Heart right ventricle (tissue), 16 donors: Measurements from ENCODE around the gene RNF144A. TPM values are rescaled to one million over a fixed set of nuclear protein-coding genes. Genes with fewer than 3 reads are reported as not detected.

Source experiments
- ATAC-seq, 8 donors: fragments of 200-7000 bp; cut with Tn5 transposase; one replicate each; pipeline ENCODE4 v1.9.1; 2020; ENCODE audit warnings: mild to moderate bottlenecking in 8 of 8, moderate library complexity in 8 of 8, moderate number of reproducible peaks in 1 of 8
- DNase-seq, 2 donors: peaks; one replicate each; pipeline ENCODE4 v3.0.0-alpha.2; 2020
- H3K27ac ChIP-seq, 10 donors: fragments of 200-600 bp; sonication (generic) in 2 of 10; one replicate each; pipeline versions ENCODE4 v1.5.0 to v1.8.0; 2020 to 2022; ENCODE audit warnings: mild to moderate bottlenecking in 3 of 10
- H3K27me3 ChIP-seq, 7 donors: fragments of 200-600 bp; one replicate each; pipeline ENCODE4 v1.8.0; 2021 to 2022; ENCODE audit warnings: mild to moderate bottlenecking in 2 of 7
- H3K36me3 ChIP-seq, 9 donors: fragments of 200-600 bp; sonication (generic) in 1 of 9; one replicate each; pipeline versions ENCODE4 v1.5.0 to v1.8.0; 2020 to 2022; ENCODE audit warnings: mild to moderate bottlenecking in 2 of 9
- H3K4me1 ChIP-seq, 9 donors: fragments of 200-600 bp; sonication (generic) in 1 of 9; one replicate each; pipeline versions ENCODE4 v1.5.0 to v1.8.0; 2020 to 2022; ENCODE audit warnings: mild to moderate bottlenecking in 4 of 9
- H3K4me3 ChIP-seq, 10 donors: fragments of 200-600 bp; sonication (generic) in 2 of 10; one replicate each; pipeline versions ENCODE4 v1.5.0 to v1.8.0; 2020 to 2022; ENCODE audit warnings: mild to moderate bottlenecking in 7 of 10, moderate library complexity in 2 of 10
- H3K9me3 ChIP-seq, 11 donors: fragments of 200-600 bp in 10 of 11; sonication (generic) in 2 of 11; one replicate each; pipeline versions ENCODE4 v1.5.0 to v1.8.0; 2013 to 2022; ENCODE audit warnings: mild to moderate bottlenecking in 2 of 11, control low read depth in 1 of 11, moderate library complexity in 1 of 11
- CTCF ChIP-seq, 9 donors: fragments of 200-600 bp; sonication (generic) in 2 of 9; IDR thresholded peaks; one replicate each; pipeline versions ENCODE4 v1.5.0 to v1.8.0; 2021 to 2022; ENCODE audit warnings: antibody characterized with exemption in 9 of 9, mild to moderate bottlenecking in 5 of 9, moderate library complexity in 1 of 9
- WGBS, 2 donors: extraction: QIAGEN DNeasy Blood & Tissue Kit; methylation state at CpG; one replicate each; pipeline ENCODE4 v1.1.7; 2013; ENCODE audit warnings: inconsistent platforms in 1 of 2; 5-methylcytosine and 5-hydroxymethylcytosine counted together
- intact Hi-C, 10 donors: fragments of 100-400 bp; cut with DNase I; formaldehyde crosslinking; loops; one replicate each; pipeline versions ENCODE4 v1.11.1 to v1.14.2; 2022
- polyA plus RNA-seq, 2 donors: library from polyadenylated mRNA; stranded (reverse); fragments of 200-250 nt; gene quantifications; one replicate each; pipeline ENCODE4 v1.2.3, GENCODE V29; 2013
- total RNA-seq, 10 donors: library from RNA; stranded (reverse); fragmentation: NEBNext Ultra II Directional in 3 of 10; extraction: Animal tissue kit (Norgen Biotek cat#: 25700) in 3 of 10; gene quantifications; one replicate each; pipeline versions ENCODE4 v1.2.1 to v1.2.4, GENCODE V29; 2021 to 2023
- donor health status: Arrhythmogenic right ventricular cardiomyopathy.
- donor health status: ischemic (EF 13 %, LVEDD 7.1; RV severe dilation, severe dysfunction).
- donor health status: healthy with polysubstance abuse.
- donor health status: DM: no; HTN: yes; CAD: no.
- donor health status: DM: no; HTN: no; CAD: no.
- donor health status: ischemic (EF 25% LVEDD 6.9; RV normal size, moderate dysfunction).
- donor health status: ischemic (EF 25% LVEDD 5.7; RV mildly dilated, moderate dysfunction).
- donor health status: healthy.
- donor health status: DM: yes; HTN: yes; CAD: no.
- donor health status: Ischemic cardiomyopathy.
- donor health status: ischemic (EF 35%, LVEDD 5.7; RV mildly dilated, moderate dysfunction).
- donor health status: nonischemic (EF 11% LVEDD 7.7; RV severe dilation, severe dysfunction).
- donor health status: DM: yes; HTN: yes; CAD: no.
- donor health status: PGD.
- donor health status: ischemic (EF 29% LVEDD 5.4; RV normal size, mild dysfunction).
- donor health status: nonischemic (EF 23%, LVEDD 6.1; RV moderate dilation, normal function).

RNF144A gene
- total and polyA plus RNA-seq, 12 donors, result 3.6 to 19.7 (median 11.6) TPM

- Histone ChIP-seq H3K9me3 (peaks cover 0 to 11% (median 0%) of the 10 kb centered on the region in 11 donors), H3K4me3 (peak within 1 kb of the TSS; percentile 26 to 65 (median 57)), H3K27ac (peak within 1 kb of the TSS; percentile 5 to 83 (median 74)), H3K36me3 (no peaks in the 10 kb centered on the region), H3K27me3 (no peaks in the 10 kb centered on the region), H3K4me1 (peaks cover 0 to 50% (median 19%) of the 10 kb centered on the region in 9 donors)
- intact Hi-C loops, result no loop called here
- DNase-seq, result peak in 1 of 2 donors; percentile 61
- peak in 1 of 9 donors; percentile 22 for TF ChIP-seq CTCF (IDR thresholded peaks at IDR 0.05)
- 30 to 36% methylated on average over 10 of the region's 10 CpGs for WGBS, 2 donors
- ATAC-seq, result peak; percentile 59 to 92 (median 82)
These were observed 39.6 kb upstream of the RNF144A start, which contains the start of gene RSAD2 for GRCh38 chr2:6877402-6878304. Gene RSAD2 (plus strand): TSS chr2:6877777. CDS start chr2:6877801, 24 bp downstream.

- DNase-seq (no peak), ATAC-seq (no peak)
- peaks cover 0 to 59% (median 28%) of the 10 kb centered on the region in 9 donors for H3K4me1 ChIP-seq
- peak overlapping the region in 6 of 10 donors; percentile 69 to 83 (median 78) for H3K27ac ChIP-seq
- H3K36me3 ChIP-seq, result no peaks in the 10 kb centered on the region
- WGBS, 2 donors, result 59 to 60% methylated on average over 4 of the region's 4 CpGs
- peaks cover 0 to 11% (median 0%) of the 10 kb centered on the region in 11 donors for H3K9me3 ChIP-seq
- H3K27me3 ChIP-seq, result no peaks in the 10 kb centered on the region
- intact Hi-C loops, result no loop called here
- H3K4me3 ChIP-seq, result peak overlapping the region in 8 of 10 donors; percentile 44 to 65 (median 62)
- TF ChIP-seq CTCF (IDR thresholded peaks at IDR 0.05), result no peak
These were observed 38.7 kb upstream of the RNF144A start for GRCh38 chr2:6878549-6878948.

- Histone ChIP-seq H3K9me3 (peaks cover 0 to 8% (median 0%) of the 10 kb centered on the region in 11 donors), H3K4me3 (peak overlapping the region in 8 of 10 donors; percentile 44 to 65 (median 62)), H3K4me1 (peaks cover 0 to 63% (median 33%) of the 10 kb centered on the region in 9 donors), H3K27me3 (no peaks in the 10 kb centered on the region), H3K36me3 (no peaks in the 10 kb centered on the region), H3K27ac (peak overlapping the region in 4 of 10 donors; percentile 6 to 82 (median 44))
- ATAC-seq, result no peak
- WGBS, 2 donors, result 61 to 72% methylated on average over 2 of the region's 2 CpGs
- no peak for TF ChIP-seq CTCF (IDR thresholded peaks at IDR 0.05)
- DNase-seq, result no peak
- intact Hi-C loops, result no loop called here
These were observed 38.2 kb upstream of the RNF144A start for GRCh38 chr2:6879011-6879410.

- Histone ChIP-seq H3K36me3 (peaks cover 0 to 11% (median 0%) of the 10 kb centered on the region in 9 donors), H3K4me1 (peaks cover 0 to 64% (median 35%) of the 10 kb centered on the region in 9 donors), H3K27ac (peak overlapping the region in 5 of 10 donors; percentile 1 to 68 (median 21)), H3K27me3 (no peaks in the 10 kb centered on the region), H3K9me3 (peaks cover 0 to 5% (median 0%) of the 10 kb centered on the region in 11 donors), H3K4me3 (peak overlapping the region in 6 of 10 donors; percentile 4 to 65 (median 46))
- no peak for DNase-seq
- WGBS, 2 donors, result 55 to 72% methylated on average over 2 of the region's 2 CpGs
- no peak for ATAC-seq
- intact Hi-C loops, result no loop called here
- no peak for TF ChIP-seq CTCF (IDR thresholded peaks at IDR 0.05)
These were observed 36.9 kb upstream of the RNF144A start for GRCh38 chr2:6880200-6880733.
